H1 (cell line): ENCODE results near the gene GIGYF2. TPM values are rescaled to one million over a fixed set of nuclear protein-coding genes. Genes with fewer than 3 reads are reported as not detected.

ENCODE experiments used
- CTCF ChIA-PET: fragments of 300-600 bp; sonication (Branson Sonifier 250); formaldehyde crosslinking; loops from one replicate; lab custom pipeline; 2021; ENCODE audit not compliant: partially characterized antibody; lab: Charles Lee
- POLR2A ChIA-PET: fragments of 300-600 bp; sonication (Branson Sonifier 250); formaldehyde crosslinking; loops from one replicate; lab custom pipeline; 2021; ENCODE audit warnings: inconsistent platforms; ENCODE audit not compliant: partially characterized antibody; lab: Charles Lee
- DNase-seq, 2 experiments: peaks; one replicate each; pipeline versions ENCODE4 v3.0.0 to v3.0.0-alpha.2; 2010 to 2022; ENCODE audit warnings: low spot score in 2 of 2, low read depth in 1 of 2, mixed read lengths in 1 of 2
- FAIRE-seq: peaks from 2 replicates; lab custom pipeline; 2011; peaks lifted over from hg19 to GRCh38; lab: Jason Lieb, UNC
- H2AFZ ChIP-seq: 2 replicates; pipeline ENCODE4 v1.8.1; 2012; ENCODE audit warnings: low read length, inconsistent platforms
- H2AK5ac ChIP-seq: 2 replicates; pipeline ENCODE4 v1.6.1; 2013; ENCODE audit warnings: low read depth, low read length
- H2BK120ac ChIP-seq: replicated peaks from 2 replicates; pipeline ENCODE3; 2013; ENCODE audit warnings: low read depth, low read length, inconsistent platforms
- H2BK12ac ChIP-seq: 2 replicates; pipeline ENCODE4 v1.6.1; 2013; ENCODE audit warnings: low read depth, low read length
- H2BK15ac ChIP-seq: 2 replicates; pipeline ENCODE4 v1.6.1; 2013; ENCODE audit warnings: low read length
- H2BK20ac ChIP-seq: 2 replicates; pipeline ENCODE4 v1.6.1; 2013; ENCODE audit warnings: low read length
- H2BK5ac ChIP-seq: 2 replicates; pipeline ENCODE4 v1.6.1; 2013; ENCODE audit warnings: low read depth, low read length
- H3K14ac ChIP-seq: 2 replicates; pipeline ENCODE4 v1.6.1; 2013; ENCODE audit warnings: inconsistent platforms; ENCODE audit not compliant: insufficient read length
- H3K18ac ChIP-seq: 2 replicates; pipeline ENCODE4 v1.6.1; 2013; ENCODE audit warnings: low read length; ENCODE audit errors: extremely low read depth
- H3K23ac ChIP-seq: 2 replicates; pipeline ENCODE4 v1.6.1; 2013; ENCODE audit warnings: inconsistent platforms; ENCODE audit not compliant: insufficient read length
- H3K23me2 ChIP-seq: 2 replicates; pipeline ENCODE4 v1.6.1; 2013; ENCODE audit warnings: low read depth, low read length
- H3K27ac ChIP-seq: 2 replicates; pipeline ENCODE4 v1.6.1; 2011; ENCODE audit warnings: low read depth, low read length, inconsistent platforms
- H3K27me3 ChIP-seq, 4 experiments: replicated peaks in 1 of 4; 1 replicate in 1 of 4; 2 replicates in 3 of 4; pipeline versions ENCODE4 v1.6.1 to v1.8.1; 2011 to 2013; ENCODE audit warnings: low read length in 3 of 4, mild to moderate bottlenecking in 3 of 4, inconsistent platforms in 2 of 4, mixed read lengths in 2 of 4, moderate library complexity in 1 of 4; ENCODE audit not compliant: control insufficient read depth in 3 of 4, insufficient read depth in 3 of 4; ENCODE audit errors: extremely low read depth in 1 of 4
- H3K36me3 ChIP-seq, 4 experiments: 2 replicates each; pipeline versions ENCODE4 v1.6.1 to v1.8.1; 2011 to 2013; ENCODE audit warnings: mild to moderate bottlenecking in 4 of 4, low read length in 3 of 4, moderate library complexity in 2 of 4, control low read depth in 1 of 4, inconsistent platforms in 1 of 4; ENCODE audit not compliant: insufficient read depth in 4 of 4, control insufficient read depth in 2 of 4
- H3K4ac ChIP-seq: replicated peaks from 2 replicates; pipeline ENCODE3; 2013; ENCODE audit warnings: low read length, low read depth, mixed read lengths, inconsistent platforms; ENCODE audit not compliant: insufficient read length
- H3K4me1 ChIP-seq, 4 experiments: replicated peaks in 1 of 4; 1 replicate in 1 of 4; 2 replicates in 3 of 4; pipeline versions ENCODE4 v1.6.1 to v1.8.1; 2011 to 2013; ENCODE audit warnings: low read length in 3 of 4, inconsistent platforms in 2 of 4, mixed read lengths in 1 of 4; ENCODE audit not compliant: insufficient read depth in 4 of 4, control insufficient read depth in 3 of 4
- H3K4me2 ChIP-seq, 2 experiments: 2 replicates each; pipeline versions ENCODE4 v1.6.1 to v1.8.1; 2011 to 2013; ENCODE audit warnings: low read depth in 2 of 2, low read length in 2 of 2, control low read depth in 1 of 2, inconsistent platforms in 1 of 2, mild to moderate bottlenecking in 1 of 2; ENCODE audit not compliant: insufficient read depth in 1 of 2
- H3K4me3 ChIP-seq, 4 experiments: fragments of 200-600, 300-600 bp in 1 of 4; sonication (generic), shearing (Covaris generic), sonication (Bioruptor Twin) in 1 of 4; 2 replicates each; pipeline versions ENCODE4 v1.5.1 to v1.8.1; 2011 to 2016; ENCODE audit warnings: low read length in 4 of 4, low read depth in 3 of 4, control low read depth in 2 of 4, inconsistent platforms in 2 of 4, mild to moderate bottlenecking in 2 of 4, mixed read lengths in 1 of 4, moderate library complexity in 1 of 4; ENCODE audit not compliant: insufficient read depth in 2 of 4; ENCODE audit errors: extremely low read depth in 1 of 4
- H3K56ac ChIP-seq: replicated peaks from 2 replicates; pipeline ENCODE3; 2013; ENCODE audit warnings: low read depth, mild to moderate bottlenecking, mixed read lengths, low read length, inconsistent platforms; ENCODE audit not compliant: insufficient read length
- H3K79me1 ChIP-seq: 2 replicates; pipeline ENCODE4 v1.6.1; 2013; ENCODE audit warnings: low read depth, low read length, control low read depth
- H3K79me2 ChIP-seq, 2 experiments: 2 replicates each; pipeline versions ENCODE4 v1.6.1 to v1.8.1; 2012 to 2013; ENCODE audit warnings: low read length in 2 of 2, mild to moderate bottlenecking in 2 of 2, inconsistent platforms in 1 of 2; ENCODE audit not compliant: insufficient read depth in 2 of 2, control insufficient read depth in 1 of 2
- H3K9ac ChIP-seq, 4 experiments: replicated peaks in 1 of 4; 1 replicate in 1 of 4; 2 replicates in 3 of 4; pipeline versions ENCODE4 v1.6.1 to v1.8.1; 2011 to 2013; ENCODE audit warnings: low read depth in 3 of 4, low read length in 3 of 4, control low read depth in 2 of 4, mild to moderate bottlenecking in 2 of 4, moderate library complexity in 2 of 4, inconsistent platforms in 1 of 4; ENCODE audit errors: extremely low read depth in 1 of 4
- H3K9me3 ChIP-seq, 2 experiments: 2 replicates each; pipeline versions ENCODE4 v1.6.1 to v1.8.1; 2012 to 2013; ENCODE audit warnings: mild to moderate bottlenecking in 2 of 2, moderate library complexity in 2 of 2, control low read depth in 1 of 2, inconsistent platforms in 1 of 2, low read depth in 1 of 2, low read length in 1 of 2, mixed read lengths in 1 of 2; ENCODE audit not compliant: insufficient read depth in 2 of 2
- H4K20me1 ChIP-seq, 2 experiments: replicated peaks in 1 of 2; 2 replicates each; pipeline versions ENCODE3 to v1.8.1; 2011 to 2013; ENCODE audit warnings: inconsistent platforms in 2 of 2, low read length in 2 of 2, mild to moderate bottlenecking in 1 of 2; ENCODE audit not compliant: insufficient read depth in 2 of 2, control insufficient read depth in 1 of 2
- H4K5ac ChIP-seq: 2 replicates; pipeline ENCODE4 v1.6.1; 2013; ENCODE audit warnings: low read length, low read depth, mixed read lengths, inconsistent platforms; ENCODE audit not compliant: insufficient read length
- H4K8ac ChIP-seq: 2 replicates; pipeline ENCODE4 v1.8.0; 2013; ENCODE audit warnings: mild to moderate bottlenecking, moderate library complexity, low read length, inconsistent platforms; ENCODE audit not compliant: insufficient read depth; ENCODE audit errors: extremely low read depth
- H4K91ac ChIP-seq: replicated peaks from 2 replicates; pipeline ENCODE3; 2013; ENCODE audit warnings: low read length, mixed read lengths, inconsistent platforms; ENCODE audit not compliant: insufficient read length
- KDM1A ChIP-seq: fragments of 200-600, 300-600 bp; sonication (generic); IDR thresholded peaks from 2 replicates; pipeline ENCODE4 v1.7.1; 2016; ENCODE audit warnings: mild to moderate bottlenecking, low read length, borderline replicate concordance
- KDM4A ChIP-seq: IDR thresholded peaks from one replicate; pipeline ENCODE4 v1.7.1; 2012; ENCODE audit warnings: low read depth, mild to moderate bottlenecking, moderate library complexity, low read length, inconsistent platforms; ENCODE audit not compliant: severe bottlenecking
- KDM5A ChIP-seq: fragments of 200-600 bp; IDR thresholded peaks from 2 replicates; pipeline ENCODE4 v1.7.1; 2012; ENCODE audit warnings: mild to moderate bottlenecking, low read length, inconsistent platforms, mixed read lengths
- RBBP5 ChIP-seq: IDR thresholded peaks from 2 replicates; pipeline ENCODE4 v1.7.1; 2012; ENCODE audit warnings: low read depth, mild to moderate bottlenecking, inconsistent platforms, low read length, moderate library complexity, borderline replicate concordance
- SAP30 ChIP-seq: fragments of 300-600 bp; sonication (generic); IDR thresholded peaks from 2 replicates; pipeline ENCODE4 v1.7.1; 2012; ENCODE audit warnings: low read length, moderate library complexity, mild to moderate bottlenecking, inconsistent platforms; ENCODE audit not compliant: insufficient read depth, insufficient replicate concordance
- TEAD4 ChIP-seq: IDR thresholded peaks from 2 replicates; pipeline ENCODE4 v1.6.1; 2012; ENCODE audit warnings: low read depth, low read length, inconsistent platforms, mixed read lengths
- USF2 ChIP-seq: IDR thresholded peaks from 2 replicates; pipeline ENCODE4 v1.6.1; 2011; ENCODE audit warnings: low read length, improper control_type of control experiment
- WGBS, 2 experiments: shearing (Covaris generic) in 1 of 2; methylation state at CpG; one replicate each; pipeline versions ENCODE4 v1.1.6 to v1.1.7; 2013 to 2015; ENCODE audit warnings: low lambda C conversion rate in 2 of 2, mixed read lengths in 2 of 2, inconsistent platforms in 1 of 2, low coverage in 1 of 2, missing lambda C conversion rate in 1 of 2; ENCODE audit not compliant: insufficient replicate concordance in 2 of 2, insufficient coverage in 1 of 2, insufficient read length in 1 of 2; ENCODE audit errors: extremely low coverage in 1 of 2, missing lambda C conversion rate in 1 of 2; 5-methylcytosine and 5-hydroxymethylcytosine counted together
- polyA plus RNA-seq, 7 experiments: library from polyadenylated mRNA; depleted of rRNA in 3 of 7; stranded (reverse) in 5 of 7; unstranded in 2 of 7; fragments of >200 nt in 5 of 7; fragments of 200-250 nt in 2 of 7; gene quantifications; 1 replicate in 5 of 7; 2 replicates in 1 of 7; 4 replicates in 1 of 7; pipeline versions ENCODE4 v1.2.1 to v1.2.3, GENCODE V29; 2011 to 2013; ENCODE audit warnings: missing spikeins in 2 of 7, mixed read lengths in 2 of 7
- total RNA-seq: library from RNA; stranded (reverse); fragmentation: NEBNext Ultra II Directional; extraction: Animal tissue kit (Norgen Biotek cat#: 25700); gene quantifications from 2 replicates; pipeline ENCODE4 v1.2.1, GENCODE V29; 2021

Gene GIGYF2
- total and polyA plus RNA-seq, 2 of the 8 experiments (the other 6 are each of a cell fraction or from before 2014, with no cell fraction given): 22.3 to 62.0 TPM

GRCh38 chr2:232854082-232854481 is 157.0 kb downstream of the GIGYF2 start:
- no peak overlapping the region for H3K23ac ChIP-seq
- no peaks in the 10 kb centered on the region for H3K79me2 ChIP-seq
- no peaks in the 10 kb centered on the region for H3K79me1 ChIP-seq
- no peak overlapping the region for H2BK120ac ChIP-seq
- WGBS, 2 experiments: 81% methylated on average over 7 of the region's 7 CpGs; no CpG with 5 or more reads in 1 of the 2 experiments
- H3K4me1 ChIP-seq: no peaks in the 10 kb centered on the region
- DNase-seq (no peak), FAIRE-seq (no peak)
- ChIA-PET POLR2A (no interaction called here), CTCF (interaction anchor here (0.6 to 3.1 kb wide), 16 partner anchors 11 to 423 kb away, joined by 3 to 18 read pairs (median 4); partner anchors contain the start of genes INPP5D and SNORC)
- H3K9ac ChIP-seq: no peak overlapping the region
- no peaks in the 10 kb centered on the region for H3K9me3 ChIP-seq
- H3K36me3 ChIP-seq: peaks cover 16 to 62% (median 38%) of the 10 kb centered on the region in 4 experiments
- no peak overlapping the region for H2BK20ac ChIP-seq
- no peak overlapping the region for H2BK5ac ChIP-seq
- no peak overlapping the region for H3K4me3 ChIP-seq
- no peak overlapping the region for H3K4ac ChIP-seq
- TF ChIP-seq SAP30 (no peak), USF2 (no peak), RBBP5 (no peak), TEAD4 (no peak), KDM1A (no peak), KDM5A (no peak), KDM4A (no peak)
- H4K20me1 ChIP-seq: peaks cover 0 to 2% of the 10 kb centered on the region in 2 experiments
- no peak overlapping the region for H2BK12ac ChIP-seq
- H3K56ac ChIP-seq: no peak overlapping the region
- no peak overlapping the region for H4K8ac ChIP-seq
- H4K91ac ChIP-seq: no peak overlapping the region
- no peak overlapping the region for H2BK15ac ChIP-seq
- no peak overlapping the region for H3K27ac ChIP-seq
- H3K23me2 ChIP-seq: no peaks in the 10 kb centered on the region
- H2AK5ac ChIP-seq: no peak overlapping the region
- no peak overlapping the region for H3K14ac ChIP-seq
- no peak overlapping the region for H3K4me2 ChIP-seq
- no peak overlapping the region for H3K18ac ChIP-seq
- H4K5ac ChIP-seq: no peak overlapping the region
- H3K27me3 ChIP-seq: no peaks in the 10 kb centered on the region
- no peak overlapping the region for H2AFZ ChIP-seq
